IPS-NIHi7 (cell line): Measurements from ENCODE around the gene REEP6.
"Not testable (repeated sequence)": the region's sequence is repeated elsewhere in the genome, so short reads cannot be mapped to it uniquely, and the experiment has no call there.

Experiments used
- DNase-seq: peaks from one replicate; pipeline ENCODE4 v3.0.0; 2012; ENCODE audit warnings: mixed read lengths; ENCODE audit errors: extremely low spot score

The REEP6 gene

GRCh38 chr19:1489463-1490310 is 1.3 kb upstream of the REEP6 start:
- no peak for DNase-seq

DNA sequence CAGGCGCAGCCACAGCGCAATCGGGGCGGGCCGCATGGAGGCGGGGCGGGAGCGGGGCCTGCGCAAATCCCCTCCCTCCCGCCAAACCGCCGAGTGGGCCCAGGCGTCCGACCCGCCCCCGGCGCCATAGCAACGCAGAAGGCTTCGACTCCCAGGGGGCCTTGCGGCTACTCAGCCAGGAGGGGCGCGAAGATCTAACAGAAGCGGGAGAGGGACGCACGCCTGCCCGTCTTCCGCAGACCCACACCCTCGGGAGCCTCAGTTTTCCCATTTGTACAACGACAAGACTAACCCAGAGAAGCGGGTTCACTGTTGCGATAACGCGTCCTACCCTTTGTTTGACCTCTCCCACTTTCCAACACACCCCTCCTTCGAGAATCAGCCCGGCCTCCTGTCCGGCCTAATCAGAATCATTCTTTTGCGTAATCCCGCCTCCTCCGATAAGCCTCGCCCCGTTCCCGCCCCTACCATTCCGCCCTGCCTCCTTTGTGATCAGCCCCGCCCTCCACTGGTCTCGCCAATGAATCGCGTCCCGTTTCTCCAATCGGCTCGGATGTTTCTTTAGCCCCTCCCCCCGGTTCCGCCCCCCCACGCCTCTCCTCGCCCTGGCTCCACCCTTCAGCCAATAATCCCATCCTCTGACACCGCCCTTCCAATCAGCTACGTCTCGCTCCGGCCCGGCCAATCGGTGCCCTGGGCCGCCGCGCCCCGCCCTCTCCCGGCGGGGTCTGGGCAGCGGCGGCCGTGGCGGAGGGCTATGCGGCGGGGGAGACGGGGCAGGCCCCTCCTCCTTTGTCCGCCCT is 469 bp upstream of the REEP6 start, which contains the start of gene PCSK4:
Gene PCSK4 (minus strand): TSS at position 40 of the 803 bp plus-strand sequence. CDS start 4 bp downstream, at position 36.
- DNase-seq, result peak; percentile 98

GRCh38 chr19:1491849-1492170 is 829 bp downstream of the REEP6 start:
- DNase-seq, result no peak

GRCh38 chr19:1492474-1493006 is 1.6 kb downstream of the REEP6 start:
- DNase-seq, result no peak

DNA sequence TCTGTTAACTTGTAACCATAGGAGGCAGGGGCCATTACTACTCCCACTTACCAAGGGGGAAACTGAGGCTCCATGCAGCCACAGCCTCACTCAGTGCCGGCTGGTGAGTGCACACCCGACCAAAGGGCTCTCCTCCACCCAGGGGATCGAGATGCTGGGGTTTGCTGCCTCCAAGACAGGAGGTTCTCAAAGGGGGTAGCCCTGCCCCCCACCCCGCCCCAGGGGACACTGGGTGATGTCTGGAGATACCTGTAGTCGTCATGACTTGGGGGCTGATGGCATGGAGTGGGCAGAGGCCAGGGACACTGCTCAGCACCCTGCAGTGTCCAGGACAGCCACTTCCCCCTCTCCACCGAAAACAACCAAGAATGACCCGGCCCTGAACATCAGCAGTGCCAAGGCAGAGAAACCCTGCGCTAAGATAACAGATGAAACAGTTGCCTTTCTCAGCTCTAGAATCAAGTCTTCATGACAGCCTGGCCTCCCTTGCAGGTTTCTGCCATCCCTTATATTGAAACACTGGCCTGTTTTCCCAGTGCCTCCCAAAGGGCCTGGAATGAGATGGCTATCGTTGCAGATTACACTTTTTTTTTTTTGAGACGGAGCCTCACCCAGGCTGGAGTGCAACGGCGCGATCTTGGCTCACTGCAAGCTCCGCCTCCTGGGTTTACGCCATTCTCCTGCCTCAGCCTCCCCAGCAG is 3.3 kb downstream of the REEP6 start:
- DNase-seq, result no peak

DNA sequence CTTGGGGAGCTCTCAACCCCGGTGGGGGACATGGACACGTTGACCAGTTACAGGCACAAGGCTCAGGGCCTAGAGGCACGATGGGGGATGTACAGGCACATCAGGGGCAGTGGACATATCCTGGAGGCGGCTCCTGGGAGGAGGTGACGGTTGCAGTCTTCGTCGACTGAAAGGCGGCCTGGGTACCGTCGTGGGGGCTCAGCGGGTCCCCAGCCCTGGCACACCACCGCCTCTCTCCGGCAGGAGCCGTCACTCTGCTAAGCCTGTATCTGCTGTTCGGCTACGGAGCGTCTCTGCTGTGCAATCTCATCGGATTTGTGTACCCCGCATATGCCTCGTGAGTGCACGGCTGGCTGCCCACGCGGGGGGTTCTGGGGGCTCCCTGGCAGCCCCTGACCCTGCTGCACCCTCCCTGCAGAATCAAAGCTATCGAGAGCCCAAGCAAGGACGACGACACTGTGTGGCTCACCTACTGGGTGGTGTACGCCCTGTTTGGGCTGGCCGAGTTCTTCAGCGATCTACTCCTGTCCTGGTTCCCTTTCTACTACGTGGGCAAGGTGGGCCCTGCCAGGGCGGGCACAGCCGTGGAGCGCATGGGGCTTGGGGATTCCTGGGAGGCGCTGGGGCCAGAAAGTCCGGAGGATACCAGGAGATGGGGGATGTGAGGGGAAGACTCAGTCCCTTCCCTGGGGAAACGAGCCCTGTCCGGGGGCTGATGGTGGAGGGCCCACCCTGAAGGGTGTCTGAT is 4.2 kb downstream of the REEP6 start:
- DNase-seq, result no peak

DNA sequence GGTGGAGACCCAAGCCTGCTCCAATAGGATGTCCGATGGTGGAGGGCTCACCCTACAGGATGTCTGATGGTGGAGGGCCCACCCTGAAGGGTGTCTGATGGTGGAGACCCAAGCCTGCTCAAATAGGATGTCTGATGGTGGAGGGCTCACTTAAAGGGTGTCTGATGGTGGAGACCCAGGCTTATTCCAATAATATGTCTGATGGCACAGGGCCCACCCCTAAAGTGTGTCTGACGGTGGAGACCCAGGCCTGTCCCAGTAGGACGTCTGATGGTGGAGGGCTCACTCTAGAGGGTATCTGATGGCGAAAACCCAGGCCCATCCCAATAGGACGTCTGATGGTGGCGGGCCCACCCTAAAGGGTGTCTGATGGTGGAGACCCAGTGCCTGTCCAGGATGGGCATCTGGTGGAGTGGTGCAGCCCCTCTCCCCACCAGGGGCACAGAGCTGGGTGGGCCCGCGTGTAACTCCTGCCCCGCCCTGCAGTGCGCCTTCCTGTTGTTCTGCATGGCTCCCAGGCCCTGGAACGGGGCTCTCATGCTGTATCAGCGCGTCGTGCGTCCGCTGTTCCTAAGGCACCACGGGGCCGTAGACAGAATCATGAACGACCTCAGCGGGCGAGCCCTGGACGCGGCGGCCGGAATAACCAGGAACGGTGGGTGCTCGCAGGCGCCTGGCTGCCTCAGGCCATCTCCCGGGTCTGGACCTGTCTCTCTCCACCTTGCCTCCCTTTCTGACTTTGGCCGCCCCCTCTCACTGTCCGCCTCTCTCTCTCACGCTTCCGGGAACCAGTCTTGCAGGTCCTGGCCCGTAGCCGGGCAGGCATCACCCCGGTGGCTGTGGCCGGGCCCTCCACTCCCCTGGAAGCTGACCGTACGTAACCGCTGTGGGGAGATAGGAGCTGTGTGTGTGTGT is 5.1 kb downstream of the REEP6 start:
- no peak for DNase-seq

GRCh38 chr19:1496714-1497577 is 6.0 kb downstream of the REEP6 start:
- DNase-seq, result no peak

DNA sequence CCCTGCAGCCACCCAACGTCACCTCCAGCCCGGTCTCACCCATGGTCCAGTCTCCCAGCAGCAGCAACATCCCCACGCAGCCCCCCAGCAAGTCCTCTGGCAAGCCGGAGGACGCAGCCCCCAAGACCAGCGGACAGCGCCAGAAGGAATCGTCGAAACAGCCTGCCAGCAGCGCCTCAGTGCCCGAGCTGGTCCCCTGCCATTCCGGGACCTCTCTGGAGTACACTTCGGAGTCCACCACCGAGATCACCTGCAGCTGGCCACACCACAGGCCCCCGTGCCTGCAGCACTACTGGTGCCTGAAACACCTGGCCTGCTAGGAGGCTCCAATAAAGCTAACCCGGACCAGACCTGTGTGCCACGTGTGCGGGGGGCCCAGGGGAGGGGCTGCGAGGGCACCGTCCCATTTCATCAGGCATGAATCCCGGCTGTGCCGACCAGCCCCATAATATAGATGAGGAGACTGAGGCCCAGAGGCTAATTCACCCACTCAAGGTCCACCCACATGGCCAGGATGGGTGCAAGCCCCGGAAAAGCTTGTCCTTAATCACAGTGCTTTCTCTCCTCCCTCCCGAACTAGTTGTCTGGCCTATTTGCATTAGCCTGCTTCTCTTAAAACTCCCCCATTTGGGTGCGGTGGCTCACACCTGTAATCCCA is 6.7 kb downstream of the REEP6 start:
- no peak for DNase-seq

DNA sequence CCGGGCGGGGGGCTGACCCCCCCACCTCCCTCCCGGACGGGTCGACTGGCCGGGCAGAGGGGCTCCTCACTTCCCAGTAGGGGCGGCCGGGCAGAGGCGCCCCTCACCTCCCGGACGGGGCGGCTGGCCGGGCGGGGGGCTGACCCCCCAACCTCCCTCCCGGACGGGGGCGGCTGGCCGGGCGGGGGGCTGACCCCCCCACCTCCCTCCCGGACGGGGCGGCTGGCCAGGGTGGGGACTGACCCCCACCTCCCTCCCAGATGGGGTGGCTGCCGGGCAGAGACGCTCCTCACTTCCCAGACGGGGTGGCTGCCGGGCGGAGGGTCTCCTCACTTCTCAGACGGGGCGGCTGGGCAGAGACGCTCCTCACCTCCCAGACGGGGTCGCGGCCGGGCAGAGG is 8.2 kb downstream of the REEP6 start:
- DNase-seq, result not testable (repeated sequence)

- DNase-seq, result no peak
Observed at GRCh38 chr19:1501200-1501595, 10.2 kb downstream of the REEP6 start.

- DNase-seq, result no peak
Observed at GRCh38 chr19:1502433-1503088, 11.6 kb downstream of the REEP6 start.

DNA sequence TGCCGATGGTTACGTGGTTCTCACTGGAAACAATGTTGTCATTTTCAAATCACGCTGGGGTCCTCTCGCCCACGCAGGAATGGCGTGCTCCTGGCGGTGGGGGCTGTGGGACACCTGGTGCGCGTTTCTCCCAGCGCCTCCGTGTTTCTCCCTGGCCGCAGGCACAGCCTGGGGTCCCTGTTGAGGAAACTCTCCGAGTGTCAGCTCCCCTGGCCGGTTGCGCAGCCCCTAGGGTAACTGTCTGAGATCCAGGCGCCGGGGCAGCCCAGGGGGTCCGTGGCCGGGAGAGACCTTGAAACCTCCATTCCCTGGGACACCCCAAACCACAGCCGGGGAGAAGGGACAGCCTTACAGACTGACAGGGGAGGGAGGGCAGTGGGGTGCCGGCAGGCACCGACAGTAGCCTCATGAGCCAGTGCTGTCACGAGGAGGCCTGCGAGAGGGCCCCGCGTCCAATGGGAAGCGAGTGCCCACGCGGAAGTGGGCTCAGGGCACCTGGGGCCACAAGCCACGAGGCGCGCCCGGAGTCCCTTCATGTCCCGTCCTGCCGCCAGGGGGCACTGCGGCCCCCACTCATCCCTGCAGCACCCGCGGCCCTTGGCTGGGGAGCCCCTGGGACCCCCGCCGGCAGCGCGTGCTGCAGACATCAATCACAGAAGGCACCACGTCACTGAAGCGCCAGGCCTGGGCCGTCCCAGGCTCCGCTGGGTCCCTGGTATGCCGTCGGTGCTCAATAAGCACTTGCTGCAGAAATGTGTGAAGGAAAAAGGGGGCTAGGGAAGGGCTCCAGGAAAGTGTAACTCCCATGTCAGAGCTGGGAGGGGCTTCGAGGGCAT is 12.3 kb downstream of the REEP6 start:
- peak; percentile 67 for DNase-seq

- DNase-seq, result no peak
Observed at GRCh38 chr19:1503925-1504773, 13.2 kb downstream of the REEP6 start.

DNA sequence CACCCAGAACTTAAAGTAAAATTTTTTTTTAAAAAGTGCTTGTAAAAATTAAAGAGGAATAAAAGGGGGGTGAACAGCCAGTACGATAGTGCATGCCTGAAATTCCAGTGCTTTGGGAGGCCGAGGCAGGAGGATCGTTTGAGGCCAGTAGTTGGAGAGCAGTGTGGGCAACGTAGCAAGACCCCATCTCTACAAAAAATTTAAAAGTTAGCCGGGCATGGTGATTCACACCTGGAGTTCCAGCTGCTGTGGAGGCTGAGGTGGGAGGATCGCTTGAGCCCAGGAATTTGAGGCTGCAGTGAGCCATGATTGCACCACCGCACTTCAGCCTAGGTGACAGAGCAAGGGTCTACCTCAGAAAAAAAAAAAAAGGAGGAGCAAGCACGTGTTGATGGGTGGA is 14.0 kb downstream of the REEP6 start:
- no peak for DNase-seq
